SK-N-SH (cell line): Measurements from ENCODE around the gene TBKBP1. TPM values are rescaled to one million over a fixed set of nuclear protein-coding genes. Genes with fewer than 3 reads are reported as not detected.

Experiments used
- CTCF ChIA-PET: fragments of 300-600, 350-600 bp; formaldehyde crosslinking; extraction: SDS; loops from one replicate; lab custom pipeline; 2021; lab: Yijun Ruan, JAX
- POLR2A ChIA-PET: fragments of 350-600 bp; sonication (Branson Sonifier 250); formaldehyde crosslinking; extraction: SDS; loops from one replicate; lab custom pipeline; 2020; ENCODE audit warnings: antibody characterized with exemption, inconsistent platforms; lab: Yijun Ruan, JAX
- DNase-seq: peaks from one replicate; pipeline ENCODE4 v3.0.0; 2012
- H2AFZ ChIP-seq: fragments of 200-600 bp; sonication (generic); 2 replicates; pipeline ENCODE4 v1.8.1; 2016; ENCODE audit warnings: antibody characterized with exemption, mild to moderate bottlenecking, low read depth
- H3F3A ChIP-seq: fragments of 200-600 bp; sonication (generic); replicated peaks from 2 replicates; pipeline ENCODE3; 2016; ENCODE audit warnings: antibody characterized with exemption, mild to moderate bottlenecking; ENCODE audit not compliant: insufficient read depth
- H3K27ac ChIP-seq, 2 experiments: fragments of 200-500 bp in 1 of 2; fragments of 200-600 bp in 1 of 2; sonication (Bioruptor generic) in 1 of 2; sonication (generic), shearing (Covaris generic) in 1 of 2; 2 replicates each; pipeline versions ENCODE4 v1.5.1 to v1.6.1; 2014 to 2016; ENCODE audit warnings: low read depth in 2 of 2, inconsistent platforms in 1 of 2, low read length in 1 of 2, mild to moderate bottlenecking in 1 of 2, mixed read lengths in 1 of 2
- H3K27me3 ChIP-seq: fragments of 200-600 bp; sonication (generic), shearing (Covaris generic); 2 replicates; pipeline ENCODE4 v1.6.1; 2016; ENCODE audit warnings: mixed run types; ENCODE audit not compliant: insufficient read depth
- H3K36me3 ChIP-seq, 2 experiments: fragments of 200-500 bp in 1 of 2; fragments of 200-600 bp in 1 of 2; sonication (Bioruptor generic) in 1 of 2; sonication (generic) in 1 of 2; replicated peaks in 1 of 2; 2 replicates each; pipeline versions ENCODE3 to v1.5.1; 2014 to 2016; ENCODE audit warnings: low read length in 1 of 2, mild to moderate bottlenecking in 1 of 2; ENCODE audit not compliant: insufficient read depth in 2 of 2, control insufficient read depth in 1 of 2
- H3K4me1 ChIP-seq, 2 experiments: fragments of 200-500 bp in 1 of 2; fragments of 200-600 bp in 1 of 2; sonication (Bioruptor generic) in 1 of 2; sonication (generic), shearing (Covaris generic) in 1 of 2; 2 replicates each; pipeline versions ENCODE4 v1.5.1 to v1.6.1; 2014 to 2016; ENCODE audit warnings: low read depth in 1 of 2, low read length in 1 of 2, mixed run types in 1 of 2; ENCODE audit not compliant: insufficient read depth in 2 of 2, control insufficient read depth in 1 of 2
- H3K4me2 ChIP-seq: fragments of 200-600 bp; sonication (generic), shearing (Covaris generic); 2 replicates; pipeline ENCODE4 v1.6.1; 2017; ENCODE audit warnings: mixed run types
- H3K4me3 ChIP-seq, 2 experiments: fragments of 200-500 bp in 1 of 2; fragments of 200-600 bp in 1 of 2; sonication (Bioruptor generic) in 1 of 2; sonication (generic), shearing (Covaris generic) in 1 of 2; 2 replicates each; pipeline versions ENCODE4 v1.5.1 to v1.8.1; 2014 to 2016; ENCODE audit warnings: low read depth in 2 of 2, inconsistent platforms in 1 of 2, low read length in 1 of 2, mild to moderate bottlenecking in 1 of 2, mixed read lengths in 1 of 2, moderate library complexity in 1 of 2
- H3K79me2 ChIP-seq: fragments of 200-600 bp; sonication (generic); 2 replicates; pipeline ENCODE4 v1.8.1; 2017; ENCODE audit warnings: mild to moderate bottlenecking; ENCODE audit not compliant: insufficient read depth
- H3K9ac ChIP-seq: fragments of 200-600 bp; sonication (generic); 2 replicates; pipeline ENCODE4 v1.6.1; 2017; ENCODE audit warnings: mixed run types
- H3K9me2 ChIP-seq: fragments of 200-600 bp; sonication (generic); 2 replicates; pipeline ENCODE4 v1.6.1; 2017; ENCODE audit warnings: mixed run types
- H3K9me3 ChIP-seq: fragments of 200-600 bp; sonication (generic); 2 replicates; pipeline ENCODE4 v1.6.1; 2017; ENCODE audit warnings: mixed run types, mild to moderate bottlenecking, moderate library complexity
- H4K20me1 ChIP-seq: fragments of 200-600 bp; sonication (generic); 2 replicates; pipeline ENCODE4 v1.6.1; 2017; ENCODE audit warnings: mild to moderate bottlenecking, mixed run types; ENCODE audit not compliant: insufficient read depth
- CHD2 ChIP-seq: fragments of 150-350 bp; IDR thresholded peaks from 2 replicates; pipeline ENCODE4 v1.6.1; 2018; ENCODE audit warnings: low read length; ENCODE audit not compliant: partially characterized antibody
- ELF1 ChIP-seq: IDR thresholded peaks from 2 replicates; pipeline ENCODE4 v1.4.0; 2012
- EP300 ChIP-seq, 2 experiments: IDR thresholded peaks; 2 replicates each; pipeline versions ENCODE4 v1.4.0 to v1.6.1; 2012; ENCODE audit warnings: borderline replicate concordance in 1 of 2, low read depth in 1 of 2, low read length in 1 of 2
- EZH2phosphoT487 ChIP-seq: fragments of 200-600 bp; sonication (generic); IDR thresholded peaks from 2 replicates; pipeline ENCODE4 v1.6.1; 2017; ENCODE audit warnings: low read depth, mixed run types, mild to moderate bottlenecking, antibody characterized with exemption, moderate library complexity, borderline replicate concordance
- FOSL2 ChIP-seq: IDR thresholded peaks from 2 replicates; pipeline ENCODE4 v1.4.0; 2012; ENCODE audit warnings: low read depth, mild to moderate bottlenecking, moderate library complexity, borderline replicate concordance
- GATA2 ChIP-seq: sonication (generic); formaldehyde crosslinking; IDR thresholded peaks from 2 replicates; pipeline ENCODE4 v1.5.0; 2020; ENCODE audit warnings: mild to moderate bottlenecking, missing genetic modification reagents
- IRF3 ChIP-seq: fragments of 150-350 bp; IDR thresholded peaks from 2 replicates; pipeline ENCODE4 v1.6.1; 2016; ENCODE audit warnings: mild to moderate bottlenecking, low read depth, low read length
- NRF1 ChIP-seq: IDR thresholded peaks from 2 replicates; pipeline ENCODE4 v1.6.1; 2012; ENCODE audit warnings: low read depth, mild to moderate bottlenecking, low read length
- TAF1 ChIP-seq: IDR thresholded peaks from 2 replicates; pipeline ENCODE4 v1.6.1; 2012; ENCODE audit warnings: low read depth, mild to moderate bottlenecking, low read length, moderate library complexity, borderline replicate concordance
- TCF12 ChIP-seq: IDR thresholded peaks from 2 replicates; pipeline ENCODE4 v1.4.0; 2012
- TEAD4 ChIP-seq: IDR thresholded peaks from 2 replicates; pipeline ENCODE4 v1.4.0; 2012; ENCODE audit warnings: mild to moderate bottlenecking, borderline replicate concordance; ENCODE audit not compliant: insufficient read depth
- USF1 ChIP-seq: IDR thresholded peaks from 2 replicates; pipeline ENCODE4 v1.4.0; 2012; ENCODE audit warnings: low read depth, borderline replicate concordance
- USF2 ChIP-seq: fragments of 150-350 bp; IDR thresholded peaks from 2 replicates; pipeline ENCODE4 v1.6.1; 2017; ENCODE audit warnings: antibody characterized with exemption, low read length, low read depth, borderline replicate concordance
- WGBS: methylation state at CpG from one replicate; pipeline ENCODE4 v1.1.6; 2017; ENCODE audit warnings: low lambda C conversion rate; 5-methylcytosine and 5-hydroxymethylcytosine counted together
- polyA plus RNA-seq, 3 experiments: library from polyadenylated mRNA; depleted of rRNA; stranded (reverse); fragments of >200 nt; gene quantifications; 2 replicates each; pipeline ENCODE4 v1.2.3, GENCODE V29; 2012

Gene TBKBP1
- polyA plus RNA-seq, 1 of the 3 experiments (the other 2 are of a cell fraction) = 14.4 TPM

- POLR2A ChIA-PET = no interaction called here
- Histone ChIP-seq H3K27me3 (no peaks in the 10 kb centered on the region), H3F3A (peaks cover 12% of the 10 kb centered on the region), H3K9me2 (no peaks in the 10 kb centered on the region), H3K4me1 (peaks cover 5 to 10% of the 10 kb centered on the region in 2 experiments; a peak in 1 of 4 replicates), H3K79me2 (no peaks in the 10 kb centered on the region), H3K27ac (no peak overlapping the region), H2AFZ (no peak overlapping the region), H3K4me3 (no peak overlapping the region), H4K20me1 (peaks cover 7% of the 10 kb centered on the region; the same call in 1 of the 2 replicates), H3K9ac (no peak overlapping the region), H3K9me3 (no peaks in the 10 kb centered on the region), H3K4me2 (no peak overlapping the region), H3K36me3 (peaks cover 12 to 23% of the 10 kb centered on the region in 2 experiments)
- 96% methylated on average over 4 of the region's 4 CpGs for WGBS
- TF ChIP-seq TCF12 (no peak), GATA2 (CRISPR knock-in tag) (no peak), TAF1 (no peak), CHD2 (no peak), ELF1 (no peak), FOSL2 (no peak), EP300 (IDR thresholded peaks at IDR 0.05; ENCODE audit: borderline replicate concordance in 1 of 2, low read depth in 1 of 2, low read length in 1 of 2) (no peak), EZH2phosphoT487 (no peak), NRF1 (no peak), USF1 (no peak), TEAD4 (no peak), USF2 (no peak), IRF3 (no peak)
- CTCF ChIA-PET = interaction anchor here (0.6 to 11.3 kb wide), 31 partner anchors 9 to 197 kb away, joined by 3 to 211 read pairs (median 5); partner anchors contain the start of genes KPNB1, LRRC46, MRPL10 and OSBPL7
- DNase-seq = peak; percentile 19
These were observed 5.5 kb downstream of the TBKBP1 start for GRCh38 chr17:47699536-47699840.
